Right lobe of liver (tissue), 6 donors: ENCODE data around the gene SLC6A8. TPM values are rescaled to one million over a fixed set of nuclear protein-coding genes. Genes with fewer than 3 reads are reported as not detected.
"Not testable (repeated sequence)": the region's sequence is repeated elsewhere in the genome, so short reads cannot be mapped to it uniquely, and the experiment has no call there.

Experiments
- ATAC-seq, 4 donors: fragments of 200-7000 bp; cut with Tn5 transposase; one replicate each; pipeline ENCODE4 v1.9.1; 2020; ENCODE audit warnings: mild to moderate bottlenecking in 4 of 4, moderate library complexity in 4 of 4
- DNase-seq, 3 donors: peaks; one replicate each; pipeline ENCODE4 v3.0.0-alpha.2; 2020
- H3K27ac ChIP-seq, 3 donors: fragments of 200-600 bp; one replicate each; pipeline ENCODE4 v1.8.0; 2022
- H3K27me3 ChIP-seq, 2 donors: fragments of 200-600 bp; one replicate each; pipeline ENCODE4 v1.8.0; 2022
- H3K36me3 ChIP-seq, 4 donors: fragments of 200-600 bp; sonication (generic) in 1 of 4; one replicate each; pipeline versions ENCODE4 v1.5.1 to v1.8.0; 2017 to 2022; ENCODE audit warnings: control low read depth in 1 of 4
- H3K4me1 ChIP-seq, 4 donors: fragments of 200-600 bp; sonication (generic) in 1 of 4; one replicate each; pipeline versions ENCODE4 v1.5.1 to v1.8.0; 2017 to 2022; ENCODE audit warnings: control low read depth in 1 of 4
- H3K4me3 ChIP-seq, 3 donors: fragments of 200-600 bp; one replicate each; pipeline ENCODE4 v1.8.0; 2022
- H3K9me3 ChIP-seq, 4 donors: fragments of 200-600 bp; sonication (generic) in 1 of 4; one replicate each; pipeline versions ENCODE4 v1.5.1 to v1.8.0; 2017 to 2022; ENCODE audit warnings: control low read depth in 1 of 4
- POLR2A ChIP-seq: fragments of 450-650 bp; IDR thresholded peaks from one replicate; pipeline ENCODE4 v1.6.1; 2017; ENCODE audit warnings: antibody characterized with exemption, mild to moderate bottlenecking
- WGBS: methylation state at CpG from one replicate; pipeline ENCODE4 v1.1.6; 2018; ENCODE audit warnings: low coverage, low lambda C conversion rate; ENCODE audit not compliant: insufficient coverage; ENCODE audit errors: missing lambda C conversion rate; 5-methylcytosine and 5-hydroxymethylcytosine counted together
- intact Hi-C, 2 donors: fragments of 100-400 bp; cut with DNase I; formaldehyde crosslinking; loops; one replicate each; pipeline versions ENCODE4 v1.11.2 to v1.14.1; 2022
- total RNA-seq, 6 experiments: library from RNA; depleted of rRNA in 2 of 6; stranded (reverse); fragments of >200 nt in 2 of 6; fragmentation: NEBNext Ultra II Directional in 3 of 6; extraction: Animal tissue kit (Norgen Biotek cat#: 25700) in 3 of 6; gene quantifications; one replicate each; pipeline versions ENCODE4 v1.1.0 to v1.2.4, GENCODE V29; 2016 to 2023
- TF ChIP-seq, protein P1 (sequence below), 4 donors: fragments of 200-600 bp in 3 of 4; fragments of 450-650 bp in 1 of 4; IDR thresholded peaks; one replicate each; pipeline versions ENCODE4 v1.5.1 to v1.8.0; 2016 to 2022; ENCODE audit warnings: antibody characterized with exemption in 4 of 4, mild to moderate bottlenecking in 2 of 4
- donor health status: DM: no; HTN: yes; CAD: no.
- donor health status: DM: no; HTN: no; CAD: no.
- donor health status: DM: no; HTN: no; CAD: no.
- donor health status: DM: no; HTN: yes; CAD: no.
- donor health status: DM: no; HTN: yes; CAD: no.

Gene SLC6A8
- total RNA-seq, 6 experiments from 2014 or later: 1.6 to 9.2 (median 2.9) TPM

DNA sequence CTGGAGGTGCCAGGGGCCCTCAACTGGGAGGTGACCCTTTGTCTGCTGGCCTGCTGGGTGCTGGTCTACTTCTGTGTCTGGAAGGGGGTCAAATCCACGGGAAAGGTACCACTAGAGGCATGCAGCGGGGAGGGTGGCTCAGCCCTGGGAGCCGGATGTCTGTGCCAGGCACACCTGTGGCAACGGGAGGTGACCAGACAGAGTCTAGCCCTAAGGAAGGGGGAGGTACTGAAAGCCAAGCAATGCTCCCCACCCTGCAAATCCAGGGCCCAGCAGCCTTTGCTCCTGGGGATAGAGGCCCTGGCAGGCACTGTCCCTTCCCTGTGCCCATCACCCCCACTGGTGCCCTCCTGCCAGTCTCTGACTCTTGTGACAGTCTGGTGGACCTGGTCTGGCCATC lies 4.3 kb downstream of the SLC6A8 start:
- Histone ChIP-seq H3K4me1 (no peaks in the 10 kb centered on the region), H3K4me3 (no peak overlapping the region), H3K27ac (no peak overlapping the region), H3K9me3 (no peaks in the 10 kb centered on the region), H3K36me3 (no peaks in the 10 kb centered on the region), H3K27me3 (no peaks in the 10 kb centered on the region)
- intact Hi-C loops: no loop called here
- 0% methylated on average over 1 of the region's 4 CpGs for WGBS
- TF ChIP-seq POLR2A: no peak
- TF ChIP-seq, protein P1, sequence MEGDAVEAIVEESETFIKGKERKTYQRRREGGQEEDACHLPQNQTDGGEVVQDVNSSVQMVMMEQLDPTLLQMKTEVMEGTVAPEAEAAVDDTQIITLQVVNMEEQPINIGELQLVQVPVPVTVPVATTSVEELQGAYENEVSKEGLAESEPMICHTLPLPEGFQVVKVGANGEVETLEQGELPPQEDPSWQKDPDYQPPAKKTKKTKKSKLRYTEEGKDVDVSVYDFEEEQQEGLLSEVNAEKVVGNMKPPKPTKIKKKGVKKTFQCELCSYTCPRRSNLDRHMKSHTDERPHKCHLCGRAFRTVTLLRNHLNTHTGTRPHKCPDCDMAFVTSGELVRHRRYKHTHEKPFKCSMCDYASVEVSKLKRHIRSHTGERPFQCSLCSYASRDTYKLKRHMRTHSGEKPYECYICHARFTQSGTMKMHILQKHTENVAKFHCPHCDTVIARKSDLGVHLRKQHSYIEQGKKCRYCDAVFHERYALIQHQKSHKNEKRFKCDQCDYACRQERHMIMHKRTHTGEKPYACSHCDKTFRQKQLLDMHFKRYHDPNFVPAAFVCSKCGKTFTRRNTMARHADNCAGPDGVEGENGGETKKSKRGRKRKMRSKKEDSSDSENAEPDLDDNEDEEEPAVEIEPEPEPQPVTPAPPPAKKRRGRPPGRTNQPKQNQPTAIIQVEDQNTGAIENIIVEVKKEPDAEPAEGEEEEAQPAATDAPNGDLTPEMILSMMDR (IDR thresholded peaks at IDR 0.05): no peak
- DNase-seq: no peak
- ATAC-seq: no peak

DNA sequence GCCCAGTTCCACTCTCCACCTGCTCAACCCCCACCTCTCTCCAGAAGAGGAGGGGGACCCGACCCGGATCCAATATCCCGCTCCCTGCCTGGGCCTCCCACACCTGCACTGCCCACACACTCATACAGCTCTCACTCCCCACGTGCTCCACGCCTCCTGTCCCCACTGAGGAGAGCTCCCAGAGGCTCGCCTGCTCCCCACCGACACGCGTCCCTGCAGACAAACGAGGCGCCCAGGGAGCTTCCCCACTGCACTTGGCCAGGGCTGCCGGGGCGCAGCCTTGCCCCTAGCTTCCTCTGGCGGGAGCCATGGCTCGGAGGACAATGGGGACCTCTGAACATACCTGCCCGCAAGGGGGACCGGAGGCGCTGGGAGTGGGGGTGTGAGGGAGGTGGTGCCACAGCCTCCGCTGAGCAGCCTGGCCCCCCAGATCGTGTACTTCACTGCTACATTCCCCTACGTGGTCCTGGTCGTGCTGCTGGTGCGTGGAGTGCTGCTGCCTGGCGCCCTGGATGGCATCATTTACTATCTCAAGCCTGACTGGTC lies 5.0 kb downstream of the SLC6A8 start:
- TF ChIP-seq, protein P1 (IDR thresholded peaks at IDR 0.05): no peak
- no peak for TF ChIP-seq POLR2A
- WGBS: 39% methylated on average over 5 of the region's 24 CpGs
- ATAC-seq (no peak), DNase-seq (no peak)
- Histone ChIP-seq H3K4me3 (no peak overlapping the region), H3K4me1 (no peaks in the 10 kb centered on the region), H3K36me3 (no peaks in the 10 kb centered on the region), H3K27me3 (no peaks in the 10 kb centered on the region), H3K27ac (no peak overlapping the region), H3K9me3 (no peaks in the 10 kb centered on the region)
- intact Hi-C loops: no loop called here

DNA sequence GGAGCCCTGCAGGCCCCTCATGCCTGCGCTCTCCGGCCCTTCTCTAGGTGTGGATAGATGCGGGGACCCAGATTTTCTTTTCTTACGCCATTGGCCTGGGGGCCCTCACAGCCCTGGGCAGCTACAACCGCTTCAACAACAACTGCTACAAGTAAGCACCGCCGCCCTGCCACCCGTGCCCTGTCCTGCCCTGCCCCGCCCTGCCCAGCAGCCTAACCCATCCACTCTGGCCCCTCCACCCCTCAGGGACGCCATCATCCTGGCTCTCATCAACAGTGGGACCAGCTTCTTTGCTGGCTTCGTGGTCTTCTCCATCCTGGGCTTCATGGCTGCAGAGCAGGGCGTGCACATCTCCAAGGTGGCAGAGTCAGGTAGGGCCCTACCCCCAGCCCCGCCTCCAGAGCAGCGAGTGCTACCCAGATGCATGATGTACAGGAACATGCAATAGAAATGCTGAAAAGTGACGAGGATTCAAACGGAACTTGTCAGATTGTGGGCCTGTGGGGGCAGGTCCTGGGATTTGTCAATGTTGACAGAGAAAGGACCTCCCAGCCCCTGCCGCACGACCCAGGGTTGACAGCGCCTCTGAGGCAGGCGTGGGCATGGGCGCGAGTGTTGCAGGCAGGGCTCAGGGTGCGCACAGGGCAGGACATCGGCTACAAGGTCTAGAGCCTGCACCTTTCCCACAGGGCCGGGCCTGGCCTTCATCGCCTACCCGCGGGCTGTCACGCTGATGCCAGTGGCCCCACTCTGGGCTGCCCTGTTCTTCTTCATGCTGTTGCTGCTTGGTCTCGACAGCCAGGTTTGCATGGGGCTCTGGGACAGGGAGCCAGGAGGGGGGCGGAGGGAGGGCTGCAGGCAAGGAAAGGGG lies 5.7 kb downstream of the SLC6A8 start:
- Histone ChIP-seq H3K36me3 (no peaks in the 10 kb centered on the region), H3K4me3 (no peak overlapping the region), H3K27ac (no peak overlapping the region), H3K9me3 (no peaks in the 10 kb centered on the region), H3K27me3 (no peaks in the 10 kb centered on the region), H3K4me1 (no peaks in the 10 kb centered on the region)
- TF ChIP-seq, protein P1 (IDR thresholded peaks at IDR 0.05): no peak
- no peak for TF ChIP-seq POLR2A
- DNase-seq (no peak), ATAC-seq (peak in 3 of 4 donors; percentile 5 to 17 (median 7))
- intact Hi-C loops: no loop called here
- WGBS: 47% methylated on average over 7 of the region's 31 CpGs

DNA sequence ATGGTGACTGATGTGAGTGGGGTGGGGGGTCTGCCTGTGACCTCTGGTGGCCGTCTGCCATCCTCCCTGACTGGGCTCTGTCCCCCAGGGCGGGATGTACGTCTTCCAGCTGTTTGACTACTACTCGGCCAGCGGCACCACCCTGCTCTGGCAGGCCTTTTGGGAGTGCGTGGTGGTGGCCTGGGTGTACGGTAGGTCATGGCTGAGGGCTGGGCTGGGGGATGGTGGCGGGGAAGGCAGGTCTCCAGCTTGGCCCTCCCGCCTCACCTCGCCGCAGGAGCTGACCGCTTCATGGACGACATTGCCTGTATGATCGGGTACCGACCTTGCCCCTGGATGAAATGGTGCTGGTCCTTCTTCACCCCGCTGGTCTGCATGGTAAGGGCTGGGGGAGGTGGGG lies 6.5 kb downstream of the SLC6A8 start:
- H3K4me1 ChIP-seq, ATAC-seq, H3K4me3 ChIP-seq, H3K9me3 ChIP-seq, H3K36me3 ChIP-seq, H3K27me3 ChIP-seq, H3K27ac ChIP-seq, DNase-seq, intact Hi-C loops: not testable (repeated sequence)
- 80% methylated on average over 2 of the region's 16 CpGs for WGBS

DNA sequence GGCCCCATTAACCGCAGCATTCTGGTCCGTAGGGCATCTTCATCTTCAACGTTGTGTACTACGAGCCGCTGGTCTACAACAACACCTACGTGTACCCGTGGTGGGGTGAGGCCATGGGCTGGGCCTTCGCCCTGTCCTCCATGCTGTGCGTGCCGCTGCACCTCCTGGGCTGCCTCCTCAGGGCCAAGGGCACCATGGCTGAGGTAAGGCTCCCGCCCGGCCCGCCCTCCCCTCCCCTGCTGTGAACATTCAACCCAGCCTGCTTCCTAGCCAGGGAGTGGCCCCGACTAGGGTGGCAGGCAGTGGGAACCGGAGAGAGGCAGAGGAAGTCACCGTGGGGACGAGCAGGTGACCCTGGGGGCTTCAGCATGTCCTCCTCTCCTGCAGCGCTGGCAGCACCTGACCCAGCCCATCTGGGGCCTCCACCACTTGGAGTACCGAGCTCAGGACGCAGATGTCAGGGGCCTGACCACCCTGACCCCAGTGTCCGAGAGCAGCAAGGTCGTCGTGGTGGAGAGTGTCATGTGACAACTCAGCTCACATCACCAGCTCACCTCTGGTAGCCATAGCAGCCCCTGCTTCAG lies 7.1 kb downstream of the SLC6A8 start:
- Histone ChIP-seq H3K27me3 (no peaks in the 10 kb centered on the region), H3K27ac (no peak overlapping the region), H3K4me3 (no peak overlapping the region), H3K9me3 (no peaks in the 10 kb centered on the region), H3K36me3 (no peaks in the 10 kb centered on the region), H3K4me1 (no peaks in the 10 kb centered on the region)
- TF ChIP-seq POLR2A: no peak
- TF ChIP-seq, protein P1 (IDR thresholded peaks at IDR 0.05): no peak
- no CpG with 5 or more reads among the region's 23 CpGs for WGBS
- no peak for ATAC-seq
- no peak for DNase-seq
- intact Hi-C loops: no loop called here
